Duodenal mucosa (tissue), 2 donors: ENCODE data around the gene SERHL2.
A peak's percentile ranks its signal among the peaks of the same experiment; 100 is the strongest.
"Not testable (repeated sequence)": the region's sequence is repeated elsewhere in the genome, so short reads cannot be mapped to it uniquely, and the experiment has no call there.

Experiments used
- H3K27ac ChIP-seq: one replicate; pipeline ENCODE4 v1.7.0; 2013; ENCODE audit warnings: low read depth, low read length
- H3K27me3 ChIP-seq, 2 donors: one replicate each; pipeline ENCODE4 v1.7.0; 2013; ENCODE audit warnings: low read length in 2 of 2, control low read depth in 1 of 2; ENCODE audit not compliant: insufficient read depth in 2 of 2, control insufficient read depth in 1 of 2
- H3K36me3 ChIP-seq, 2 donors: one replicate each; pipeline ENCODE4 v1.7.0; 2013; ENCODE audit warnings: low read length in 2 of 2, control low read depth in 1 of 2; ENCODE audit not compliant: insufficient read depth in 2 of 2, control insufficient read depth in 1 of 2
- H3K4me1 ChIP-seq, 2 donors: one replicate each; pipeline ENCODE4 v1.7.0; 2013; ENCODE audit warnings: low read length in 2 of 2, control low read depth in 1 of 2; ENCODE audit not compliant: insufficient read depth in 2 of 2, control insufficient read depth in 1 of 2
- H3K4me3 ChIP-seq, 2 donors: one replicate each; pipeline ENCODE4 v1.7.0; 2013; ENCODE audit warnings: low read length in 2 of 2, low read depth in 1 of 2
- H3K9ac ChIP-seq, 2 donors: one replicate each; pipeline ENCODE4 v1.7.0; 2013; ENCODE audit warnings: low read length in 2 of 2, low read depth in 1 of 2
- H3K9me3 ChIP-seq, 2 donors: one replicate each; pipeline ENCODE4 v1.7.0; 2013; ENCODE audit warnings: low read length in 2 of 2, control low read depth in 1 of 2; ENCODE audit not compliant: control insufficient read depth in 1 of 2

Gene SERHL2

GRCh38 chr22:42552294-42552647 lies 1.5 kb upstream of the SERHL2 start:
- not testable (repeated sequence) for H3K9ac ChIP-seq, H3K36me3 ChIP-seq, H3K27ac ChIP-seq, H3K9me3 ChIP-seq, H3K4me3 ChIP-seq, H3K27me3 ChIP-seq
- H3K4me1 ChIP-seq: peaks cover 0 to 10% of the 10 kb centered on the region in 2 donors

- H3K27me3 ChIP-seq: no peaks in the 10 kb centered on the region
- no peak overlapping the region for H3K4me3 ChIP-seq
- H3K27ac ChIP-seq: no peak overlapping the region
- H3K9me3 ChIP-seq: no peaks in the 10 kb centered on the region
- peaks cover 11 to 16% of the 10 kb centered on the region in 2 donors for H3K4me1 ChIP-seq
- H3K9ac ChIP-seq: no peak overlapping the region
- H3K36me3 ChIP-seq: no peaks in the 10 kb centered on the region
Observed at GRCh38 chr22:42560381-42560780, 6.6 kb downstream of the SERHL2 start.

DNA sequence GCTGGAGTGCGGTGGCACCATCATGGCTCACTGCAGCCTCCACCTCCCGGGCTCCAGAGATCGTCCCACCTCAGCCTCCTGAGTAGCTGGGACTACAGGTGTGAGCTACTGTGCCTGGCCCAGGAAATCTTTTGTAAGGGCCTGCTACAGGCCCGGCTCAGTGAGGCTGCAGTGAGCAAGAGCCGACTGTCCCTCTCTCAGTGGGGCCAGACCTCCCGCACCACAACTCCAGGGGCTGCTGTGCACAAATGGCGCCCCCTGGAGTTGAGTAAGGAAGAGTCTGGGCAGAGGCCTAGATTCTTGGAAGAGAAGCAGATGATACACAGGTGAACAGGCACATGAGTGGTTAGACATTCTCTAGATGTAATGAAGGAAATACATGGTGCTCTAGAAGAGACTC lies 7.0 kb downstream of the SERHL2 start:
- no peaks in the 10 kb centered on the region for H3K36me3 ChIP-seq
- no peak overlapping the region for H3K4me3 ChIP-seq
- H3K27me3 ChIP-seq: no peaks in the 10 kb centered on the region
- no peaks in the 10 kb centered on the region for H3K9me3 ChIP-seq
- no peak overlapping the region for H3K27ac ChIP-seq
- H3K4me1 ChIP-seq: peaks cover 11 to 16% of the 10 kb centered on the region in 2 donors
- no peak overlapping the region for H3K9ac ChIP-seq

DNA sequence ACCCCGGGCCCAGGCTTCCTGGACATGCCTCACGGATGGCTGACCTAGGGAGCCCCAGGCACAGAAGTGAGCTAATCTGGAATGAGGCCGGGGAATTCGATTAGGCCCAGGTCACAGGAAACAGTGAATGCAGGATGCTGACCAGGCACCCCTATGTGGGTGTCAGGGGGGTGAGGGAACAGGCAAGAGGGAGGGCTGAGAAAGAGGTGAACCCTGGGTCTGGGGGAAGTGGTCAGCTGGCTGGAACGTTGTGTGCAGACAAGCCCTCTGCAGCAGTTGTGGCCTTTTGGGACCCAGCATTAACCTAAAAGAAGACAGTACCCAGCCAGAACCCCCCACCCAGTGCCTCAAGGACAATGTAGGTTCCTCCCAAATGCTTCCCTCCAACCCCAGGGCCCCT lies 8.1 kb downstream of the SERHL2 start:
- no peak overlapping the region for H3K4me3 ChIP-seq
- no peaks in the 10 kb centered on the region for H3K9me3 ChIP-seq
- no peak overlapping the region for H3K27ac ChIP-seq
- peaks cover 11 to 16% of the 10 kb centered on the region in 2 donors for H3K4me1 ChIP-seq
- no peaks in the 10 kb centered on the region for H3K36me3 ChIP-seq
- H3K9ac ChIP-seq: no peak overlapping the region
- H3K27me3 ChIP-seq: no peaks in the 10 kb centered on the region

DNA sequence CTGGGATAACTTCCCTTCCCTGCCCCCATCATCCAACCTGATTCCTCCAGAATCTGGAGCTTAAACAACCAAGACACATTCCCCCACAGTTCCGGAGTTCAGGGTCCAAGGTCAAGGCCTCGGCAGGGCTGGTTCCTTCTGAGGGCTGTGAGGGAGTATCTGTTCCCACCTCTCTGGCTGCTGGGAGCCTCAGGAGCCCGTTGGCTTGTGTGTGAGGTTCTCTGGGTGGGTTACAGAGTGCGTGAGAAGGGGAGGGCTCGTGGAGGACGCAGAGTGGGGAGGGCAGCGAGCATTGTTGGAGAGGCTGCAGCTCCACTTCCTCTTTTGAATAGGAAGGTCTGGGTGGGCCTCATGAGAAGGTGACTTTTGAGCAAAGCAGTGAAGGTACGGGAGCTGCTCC lies 8.5 kb downstream of the SERHL2 start:
- H3K9me3 ChIP-seq: no peaks in the 10 kb centered on the region
- no peak overlapping the region for H3K27ac ChIP-seq
- peak overlapping the region in 1 of 2 donors; percentile 11 for H3K9ac ChIP-seq
- H3K27me3 ChIP-seq: no peaks in the 10 kb centered on the region
- peaks cover 11 to 16% of the 10 kb centered on the region in 2 donors for H3K4me1 ChIP-seq
- H3K4me3 ChIP-seq: no peak overlapping the region
- no peaks in the 10 kb centered on the region for H3K36me3 ChIP-seq

DNA sequence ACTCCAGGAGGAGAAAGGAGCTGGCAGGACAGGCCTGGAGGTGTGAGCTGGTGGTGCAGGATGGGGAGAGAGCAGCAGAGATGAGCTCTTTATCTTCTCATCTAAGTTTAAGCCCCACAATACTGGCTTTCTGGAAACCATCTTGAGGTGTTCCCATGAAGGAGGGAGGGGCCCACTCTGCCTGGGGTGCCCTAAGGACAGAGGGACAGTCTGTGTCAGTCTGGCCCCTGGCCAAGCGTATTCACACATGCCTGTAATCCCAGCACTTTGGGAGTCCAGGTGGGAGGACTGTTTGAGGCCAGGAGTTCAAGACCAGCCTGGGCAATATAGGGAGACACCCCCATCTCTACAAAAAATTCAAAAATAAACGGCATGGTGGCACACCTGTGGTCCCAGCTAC lies 8.9 kb downstream of the SERHL2 start:
- H3K27me3 ChIP-seq: no peaks in the 10 kb centered on the region
- H3K27ac ChIP-seq: no peak overlapping the region
- H3K9ac ChIP-seq: peak overlapping the region in 1 of 2 donors; percentile 11
- no peaks in the 10 kb centered on the region for H3K36me3 ChIP-seq
- no peaks in the 10 kb centered on the region for H3K9me3 ChIP-seq
- peaks cover 11 to 16% of the 10 kb centered on the region in 2 donors for H3K4me1 ChIP-seq
- no peak overlapping the region for H3K4me3 ChIP-seq

GRCh38 chr22:42563943-42564342 lies 10.2 kb downstream of the SERHL2 start:
- H3K36me3 ChIP-seq, H3K27me3 ChIP-seq, H3K27ac ChIP-seq, H3K9me3 ChIP-seq, H3K9ac ChIP-seq, H3K4me3 ChIP-seq: not testable (repeated sequence)
- peaks cover 11 to 16% of the 10 kb centered on the region in 2 donors for H3K4me1 ChIP-seq

GRCh38 chr22:42564699-42565098 lies 10.9 kb downstream of the SERHL2 start:
- Histone ChIP-seq H3K9me3 (no peaks in the 10 kb centered on the region), H3K27me3 (no peaks in the 10 kb centered on the region), H3K27ac (no peak overlapping the region), H3K9ac (no peak overlapping the region), H3K36me3 (peaks cover 0 to 1% of the 10 kb centered on the region in 2 donors), H3K4me3 (no peak overlapping the region), H3K4me1 (peaks cover 11 to 16% of the 10 kb centered on the region in 2 donors)

- peaks cover 0 to 4% of the 10 kb centered on the region in 2 donors for H3K36me3 ChIP-seq
- no peak overlapping the region for H3K9ac ChIP-seq
- H3K9me3 ChIP-seq: no peaks in the 10 kb centered on the region
- H3K4me1 ChIP-seq: peaks cover 11 to 16% of the 10 kb centered on the region in 2 donors
- no peak overlapping the region for H3K4me3 ChIP-seq
- H3K27me3 ChIP-seq: no peaks in the 10 kb centered on the region
- no peak overlapping the region for H3K27ac ChIP-seq
Observed at GRCh38 chr22:42565956-42566355, 12.2 kb downstream of the SERHL2 start.

DNA sequence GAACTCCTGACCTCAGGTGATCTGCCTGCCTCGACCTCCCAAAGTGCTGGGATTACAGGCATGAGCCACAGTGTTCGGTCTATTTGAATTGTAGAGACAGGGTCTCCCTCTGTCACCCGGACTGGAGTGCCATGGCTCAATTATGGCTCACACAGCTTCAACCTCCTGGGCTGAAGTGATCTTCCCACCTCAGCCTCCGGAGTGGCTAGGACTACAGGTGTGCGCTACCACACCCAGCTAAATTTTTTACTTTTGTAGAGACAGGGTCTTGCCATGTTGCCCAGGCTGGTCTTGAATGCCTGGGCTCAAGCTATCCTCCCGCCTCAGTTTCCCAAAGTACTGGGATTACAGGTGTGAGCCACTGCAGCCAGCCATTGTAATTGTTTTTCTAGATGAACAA lies 14.2 kb downstream of the SERHL2 start:
- not testable (repeated sequence) for H3K4me3 ChIP-seq, H3K27me3 ChIP-seq, H3K9me3 ChIP-seq, H3K4me1 ChIP-seq, H3K9ac ChIP-seq, H3K36me3 ChIP-seq, H3K27ac ChIP-seq

DNA sequence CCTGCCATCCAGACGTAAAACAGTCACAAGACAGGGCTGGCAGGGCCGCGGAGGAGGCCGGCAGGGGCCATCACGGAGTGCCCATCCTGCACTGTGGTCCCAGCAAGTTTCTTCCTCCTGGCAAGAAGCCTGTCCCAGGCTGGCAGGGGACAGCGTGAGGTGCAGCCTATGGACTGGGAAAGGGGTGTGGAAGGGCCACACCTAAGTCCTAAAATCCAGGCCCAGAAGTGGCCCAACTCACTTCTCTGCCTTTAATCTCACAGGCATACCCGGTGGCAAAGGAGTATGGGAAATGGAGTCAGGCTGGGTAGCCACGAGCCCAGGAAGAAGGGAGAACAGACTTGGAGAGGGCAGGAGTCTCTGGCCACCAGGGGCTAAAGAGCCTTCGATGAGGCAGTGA lies 16.8 kb downstream of the SERHL2 start:
- not testable (repeated sequence) for H3K4me3 ChIP-seq, H3K36me3 ChIP-seq, H3K9ac ChIP-seq, H3K9me3 ChIP-seq, H3K27me3 ChIP-seq, H3K27ac ChIP-seq, H3K4me1 ChIP-seq
